Heart right ventricle (tissue), 16 donors: ENCODE measurements around the gene AGAP1. TPM values are rescaled to one million over a fixed set of nuclear protein-coding genes. Genes with fewer than 3 reads are reported as not detected.

Experiments
- ATAC-seq, 8 donors: fragments of 200-7000 bp; cut with Tn5 transposase; one replicate each; pipeline ENCODE4 v1.9.1; 2020; ENCODE audit warnings: mild to moderate bottlenecking in 8 of 8, moderate library complexity in 8 of 8, moderate number of reproducible peaks in 1 of 8
- DNase-seq, 2 donors: peaks; one replicate each; pipeline ENCODE4 v3.0.0-alpha.2; 2020
- H3K27ac ChIP-seq, 10 donors: fragments of 200-600 bp; sonication (generic) in 2 of 10; one replicate each; pipeline versions ENCODE4 v1.5.0 to v1.8.0; 2020 to 2022; ENCODE audit warnings: mild to moderate bottlenecking in 3 of 10
- H3K27me3 ChIP-seq, 7 donors: fragments of 200-600 bp; one replicate each; pipeline ENCODE4 v1.8.0; 2021 to 2022; ENCODE audit warnings: mild to moderate bottlenecking in 2 of 7
- H3K36me3 ChIP-seq, 9 donors: fragments of 200-600 bp; sonication (generic) in 1 of 9; one replicate each; pipeline versions ENCODE4 v1.5.0 to v1.8.0; 2020 to 2022; ENCODE audit warnings: mild to moderate bottlenecking in 2 of 9
- H3K4me1 ChIP-seq, 9 donors: fragments of 200-600 bp; sonication (generic) in 1 of 9; one replicate each; pipeline versions ENCODE4 v1.5.0 to v1.8.0; 2020 to 2022; ENCODE audit warnings: mild to moderate bottlenecking in 4 of 9
- H3K4me3 ChIP-seq, 10 donors: fragments of 200-600 bp; sonication (generic) in 2 of 10; one replicate each; pipeline versions ENCODE4 v1.5.0 to v1.8.0; 2020 to 2022; ENCODE audit warnings: mild to moderate bottlenecking in 7 of 10, moderate library complexity in 2 of 10
- H3K9me3 ChIP-seq, 11 donors: fragments of 200-600 bp in 10 of 11; sonication (generic) in 2 of 11; one replicate each; pipeline versions ENCODE4 v1.5.0 to v1.8.0; 2013 to 2022; ENCODE audit warnings: mild to moderate bottlenecking in 2 of 11, control low read depth in 1 of 11, moderate library complexity in 1 of 11
- CTCF ChIP-seq, 9 donors: fragments of 200-600 bp; sonication (generic) in 2 of 9; IDR thresholded peaks; one replicate each; pipeline versions ENCODE4 v1.5.0 to v1.8.0; 2021 to 2022; ENCODE audit warnings: antibody characterized with exemption in 9 of 9, mild to moderate bottlenecking in 5 of 9, moderate library complexity in 1 of 9
- WGBS, 2 donors: extraction: QIAGEN DNeasy Blood & Tissue Kit; methylation state at CpG; one replicate each; pipeline ENCODE4 v1.1.7; 2013; ENCODE audit warnings: inconsistent platforms in 1 of 2; 5-methylcytosine and 5-hydroxymethylcytosine counted together
- intact Hi-C, 10 donors: fragments of 100-400 bp; cut with DNase I; formaldehyde crosslinking; loops; one replicate each; pipeline versions ENCODE4 v1.11.1 to v1.14.2; 2022
- polyA plus RNA-seq, 2 donors: library from polyadenylated mRNA; stranded (reverse); fragments of 200-250 nt; gene quantifications; one replicate each; pipeline ENCODE4 v1.2.3, GENCODE V29; 2013
- total RNA-seq, 10 donors: library from RNA; stranded (reverse); fragmentation: NEBNext Ultra II Directional in 3 of 10; extraction: Animal tissue kit (Norgen Biotek cat#: 25700) in 3 of 10; gene quantifications; one replicate each; pipeline versions ENCODE4 v1.2.1 to v1.2.4, GENCODE V29; 2021 to 2023
- donor health status: Arrhythmogenic right ventricular cardiomyopathy.
- donor health status: ischemic (EF 13 %, LVEDD 7.1; RV severe dilation, severe dysfunction).
- donor health status: healthy with polysubstance abuse.
- donor health status: DM: no; HTN: yes; CAD: no.
- donor health status: DM: no; HTN: no; CAD: no.
- donor health status: ischemic (EF 25% LVEDD 6.9; RV normal size, moderate dysfunction).
- donor health status: ischemic (EF 25% LVEDD 5.7; RV mildly dilated, moderate dysfunction).
- donor health status: healthy.
- donor health status: DM: yes; HTN: yes; CAD: no.
- donor health status: Ischemic cardiomyopathy.
- donor health status: ischemic (EF 35%, LVEDD 5.7; RV mildly dilated, moderate dysfunction).
- donor health status: nonischemic (EF 11% LVEDD 7.7; RV severe dilation, severe dysfunction).
- donor health status: DM: yes; HTN: yes; CAD: no.
- donor health status: PGD.
- donor health status: ischemic (EF 29% LVEDD 5.4; RV normal size, mild dysfunction).
- donor health status: nonischemic (EF 23%, LVEDD 6.1; RV moderate dilation, normal function).

Gene AGAP1
- total and polyA plus RNA-seq, 12 donors = 3.5 to 29.2 (median 19.4) TPM

- WGBS, 2 donors = 96 to 100% methylated on average over 6 of the region's 6 CpGs
- no peak for ATAC-seq
- Histone ChIP-seq H3K27ac (no peak overlapping the region), H3K9me3 (peaks cover 0 to 7% (median 0%) of the 10 kb centered on the region in 11 donors), H3K4me1 (no peaks in the 10 kb centered on the region), H3K4me3 (no peak overlapping the region), H3K27me3 (no peaks in the 10 kb centered on the region), H3K36me3 (peaks cover 0 to 3% (median 0%) of the 10 kb centered on the region in 9 donors)
- no peak for DNase-seq
- intact Hi-C loops = no loop called here
- no peak for TF ChIP-seq CTCF (IDR thresholded peaks at IDR 0.05)
Measured at GRCh38 chr2:235984552-235984951, 490.7 kb downstream of the AGAP1 start.

DNA sequence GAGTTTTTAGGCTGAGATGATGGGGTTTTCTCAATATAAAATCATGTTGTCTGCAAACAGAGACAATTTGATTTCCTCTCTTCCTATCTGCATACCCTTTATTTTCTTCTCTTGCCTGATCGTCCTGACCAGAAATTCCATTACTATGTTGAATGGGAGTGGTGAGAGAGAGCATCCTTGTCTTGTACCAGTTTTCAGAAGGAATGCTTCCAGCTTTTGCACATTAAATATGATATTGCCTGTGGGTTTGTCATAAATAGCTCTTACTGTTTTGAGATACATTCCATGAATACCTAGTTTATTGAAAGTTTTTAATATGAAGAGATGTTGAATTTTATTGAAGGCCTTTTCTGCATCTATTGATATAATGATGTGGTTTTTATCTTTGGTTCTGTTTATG is 492.5 kb downstream of the AGAP1 start:
- intact Hi-C loops = no loop called here
- Histone ChIP-seq H3K36me3 (no peaks in the 10 kb centered on the region), H3K27me3 (no peaks in the 10 kb centered on the region), H3K9me3 (peaks cover 0 to 7% (median 0%) of the 10 kb centered on the region in 11 donors), H3K4me1 (peaks cover 0 to 7% (median 0%) of the 10 kb centered on the region in 9 donors), H3K4me3 (no peak overlapping the region), H3K27ac (no peak overlapping the region)
- no peak for TF ChIP-seq CTCF (IDR thresholded peaks at IDR 0.05)
- ATAC-seq (no peak), DNase-seq (no peak)
- WGBS, 2 donors = 62 to 66% methylated on average over 1 of the region's 1 CpG

DNA sequence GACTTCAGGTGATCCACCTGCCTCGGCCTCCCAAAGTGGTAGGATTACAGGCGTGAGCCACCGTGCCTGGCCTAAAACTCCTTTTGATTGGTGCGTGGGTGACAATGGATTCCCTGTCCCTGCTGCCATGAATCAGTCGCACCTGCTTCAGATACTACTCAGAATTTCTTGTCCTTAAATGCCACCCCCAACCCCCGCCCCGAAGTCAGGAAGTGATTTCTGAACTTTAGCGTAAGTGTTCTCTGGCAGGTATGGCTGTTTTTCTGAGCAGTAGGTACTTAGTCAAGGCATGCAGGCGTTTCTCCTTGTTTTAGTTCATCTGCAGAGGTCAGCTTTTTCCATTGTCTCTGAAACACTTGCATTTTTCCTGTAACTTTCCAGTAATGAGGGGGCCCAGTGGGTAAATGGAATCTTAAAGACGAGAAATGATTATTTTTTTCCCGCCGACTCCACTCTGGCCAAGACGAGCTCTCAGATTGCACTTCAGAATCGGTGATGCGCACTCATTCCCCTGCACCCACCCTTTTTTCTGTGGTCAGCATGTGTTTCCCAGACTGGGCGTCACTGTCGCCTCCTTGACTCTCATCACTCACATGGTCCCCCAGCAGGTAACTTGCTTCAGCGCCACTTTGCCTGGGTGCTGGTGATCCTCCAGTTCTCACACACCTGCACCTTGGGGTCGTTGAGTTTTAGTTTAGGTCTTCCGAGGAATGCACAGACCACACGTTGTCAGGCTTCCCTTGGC is 494.6 kb downstream of the AGAP1 start:
- H3K4me1 ChIP-seq = peaks cover 0 to 7% (median 0%) of the 10 kb centered on the region in 9 donors
- TF ChIP-seq CTCF (IDR thresholded peaks at IDR 0.05) = no peak
- no peaks in the 10 kb centered on the region for H3K27me3 ChIP-seq
- no peaks in the 10 kb centered on the region for H3K36me3 ChIP-seq
- peaks cover 0 to 7% (median 0%) of the 10 kb centered on the region in 11 donors for H3K9me3 ChIP-seq
- H3K4me3 ChIP-seq = no peak overlapping the region
- DNase-seq (no peak), ATAC-seq (no peak)
- WGBS, 2 donors = 96% methylated on average over 21 of the region's 21 CpGs
- intact Hi-C loops = no loop called here
- H3K27ac ChIP-seq = no peak overlapping the region

- 92 to 94% methylated on average over 10 of the region's 10 CpGs for WGBS, 2 donors
- no peak for TF ChIP-seq CTCF (IDR thresholded peaks at IDR 0.05)
- no peak overlapping the region for H3K4me3 ChIP-seq
- DNase-seq (no peak), ATAC-seq (no peak)
- H3K27ac ChIP-seq = no peak overlapping the region
- no peaks in the 10 kb centered on the region for H3K27me3 ChIP-seq
- H3K4me1 ChIP-seq = peaks cover 0 to 7% (median 0%) of the 10 kb centered on the region in 9 donors
- intact Hi-C loops = no loop called here
- H3K36me3 ChIP-seq = no peaks in the 10 kb centered on the region
- peaks cover 0 to 5% (median 0%) of the 10 kb centered on the region in 11 donors for H3K9me3 ChIP-seq
Measured at GRCh38 chr2:235989591-235989990, 495.7 kb downstream of the AGAP1 start.
